Fibroblast of peridontal ligament (primary cell): ENCODE measurements around the gene FOXJ2.
"Not testable (repeated sequence)": the region's sequence is repeated elsewhere in the genome, so short reads cannot be mapped to it uniquely, and the experiment has no call there.

ENCODE experiments used
- DNase-seq: peaks from one replicate; pipeline ENCODE4 v3.0.0-alpha.2; 2010; ENCODE audit errors: extremely low read depth

FOXJ2 gene

GRCh38 chr12:8032242-8033152 lies at the start of gene FOXJ2:
TSS of gene FOXJ2 (plus strand) at chr12:8032716. CDS start at chr12:8039833, 7,117 bp downstream.
- peak; percentile 49 for DNase-seq

DNA sequence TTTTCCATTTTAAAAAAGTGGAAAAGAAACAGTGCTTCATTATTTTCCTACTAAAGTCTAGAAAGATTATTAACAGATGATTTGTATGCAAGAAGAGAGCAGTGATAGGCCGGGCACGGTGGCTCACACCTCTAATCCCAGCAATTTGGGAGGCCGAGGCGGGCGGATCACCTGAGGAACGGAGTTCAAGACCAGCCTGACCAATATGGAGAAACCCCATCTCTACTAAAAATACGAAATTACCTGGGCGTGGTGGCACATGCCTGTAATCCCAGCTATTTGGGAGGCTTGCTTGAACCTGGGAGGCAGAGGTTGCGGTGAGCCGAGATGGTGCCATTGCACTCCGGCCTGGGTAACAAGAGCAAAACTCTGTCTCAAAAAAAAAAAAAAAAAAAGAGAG lies 49.5 kb upstream of the FOXJ2 start:
- DNase-seq: not testable (repeated sequence)

GRCh38 chr12:7983460-7983859 lies 49.1 kb upstream of the FOXJ2 start:
- DNase-seq: not testable (repeated sequence)

DNA sequence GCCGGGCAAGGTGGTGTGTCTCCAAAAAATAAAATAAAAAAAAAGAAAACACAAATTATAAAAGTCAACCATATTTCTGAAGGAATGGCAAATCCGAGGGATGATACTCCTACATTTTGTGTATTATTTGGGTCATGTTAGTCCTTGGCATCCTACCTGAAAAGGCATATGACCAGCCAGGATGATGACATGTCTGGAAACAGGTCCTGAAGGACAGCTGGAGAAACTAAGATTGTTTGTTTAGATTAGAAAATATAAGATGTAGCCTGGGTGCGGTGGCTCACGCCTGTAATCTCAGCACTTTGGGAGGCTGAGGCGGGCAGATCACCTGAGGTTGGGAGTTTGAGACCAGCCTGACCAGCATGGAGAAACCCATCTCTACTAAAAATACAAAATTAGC lies 47.6 kb upstream of the FOXJ2 start:
- DNase-seq: no peak

DNA sequence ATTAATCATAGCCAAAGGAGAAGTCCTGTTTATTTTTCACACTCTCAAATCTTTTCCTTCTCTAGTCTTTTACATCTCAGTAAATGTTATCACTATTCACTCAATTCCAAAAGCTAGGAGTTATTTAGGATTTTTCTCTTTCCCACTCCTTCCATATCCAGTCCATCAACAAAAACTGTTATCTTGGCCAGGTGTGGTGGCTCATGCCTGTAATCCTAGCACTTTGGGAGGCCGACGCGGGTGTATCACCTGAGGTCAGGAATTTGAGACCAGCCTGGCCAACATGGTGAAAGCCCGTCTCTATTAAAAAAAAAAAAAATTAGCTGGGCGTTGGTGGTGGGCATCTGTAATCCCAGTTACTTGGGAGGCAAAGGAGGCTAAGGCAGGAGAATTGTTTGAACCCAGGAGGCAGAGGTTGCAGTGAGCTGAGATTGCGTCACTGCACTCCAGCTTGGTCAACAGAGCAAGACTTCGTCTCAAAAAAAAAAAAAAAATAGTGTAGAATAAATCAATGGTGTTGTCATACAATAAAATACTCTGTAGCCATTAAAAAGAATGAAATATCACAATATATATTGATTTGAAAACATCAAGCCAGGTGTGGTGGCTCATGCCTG lies 46.6 kb upstream of the FOXJ2 start:
- no peak for DNase-seq

DNA sequence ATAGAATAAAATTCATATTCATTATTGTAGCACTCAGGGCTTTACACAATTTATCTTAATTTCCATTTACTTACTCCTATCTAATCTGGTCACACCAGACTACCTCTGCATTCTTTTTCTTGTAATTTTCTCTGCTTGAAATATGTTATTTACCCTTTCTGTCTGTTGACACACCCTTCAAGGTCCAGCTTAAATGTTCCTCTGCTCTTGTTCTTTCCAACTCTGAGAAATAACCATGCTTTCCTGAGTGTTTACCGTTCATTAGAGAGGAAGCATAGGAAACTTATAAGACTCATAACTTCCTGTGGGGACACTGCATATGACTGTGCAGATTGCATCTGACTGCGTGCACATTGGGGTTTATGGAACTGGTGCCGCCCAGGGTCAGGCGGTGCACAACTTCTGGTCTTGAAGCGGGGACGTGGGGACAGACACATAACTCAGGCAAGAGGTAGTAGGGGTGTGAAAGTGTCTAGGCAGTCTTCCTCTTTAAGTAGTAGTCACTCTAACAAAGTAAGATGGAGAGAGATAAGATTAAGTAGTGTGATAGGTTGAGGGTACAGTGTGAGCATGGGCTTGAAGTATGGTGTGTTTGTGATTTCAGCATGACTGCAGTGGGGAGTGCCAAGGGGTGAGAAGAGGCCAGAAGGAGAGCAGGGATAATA lies 42.6 kb upstream of the FOXJ2 start:
- DNase-seq: no peak

DNA sequence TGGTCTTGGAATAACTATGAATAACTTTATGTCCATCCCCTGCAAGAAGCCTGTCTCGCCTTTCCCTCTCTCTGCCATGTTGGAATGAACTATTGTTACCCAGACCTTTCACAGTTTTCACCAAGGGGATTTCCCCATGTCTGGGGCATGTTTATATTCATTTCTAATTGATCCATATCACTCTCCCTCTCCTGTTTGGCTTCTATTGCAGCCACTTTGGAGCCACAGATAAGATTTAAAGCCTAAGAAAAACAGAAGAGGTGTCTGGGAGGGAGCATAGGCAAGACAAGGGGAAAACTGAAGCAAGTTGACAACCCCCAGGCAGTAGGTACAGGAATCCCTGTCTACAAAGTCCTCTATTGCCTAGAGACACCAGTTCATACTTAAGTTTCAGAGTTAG lies 41.0 kb upstream of the FOXJ2 start:
- DNase-seq: no peak

GRCh38 chr12:7994731-7995205 lies 37.7 kb upstream of the FOXJ2 start:
- DNase-seq: peak; percentile 99

DNA sequence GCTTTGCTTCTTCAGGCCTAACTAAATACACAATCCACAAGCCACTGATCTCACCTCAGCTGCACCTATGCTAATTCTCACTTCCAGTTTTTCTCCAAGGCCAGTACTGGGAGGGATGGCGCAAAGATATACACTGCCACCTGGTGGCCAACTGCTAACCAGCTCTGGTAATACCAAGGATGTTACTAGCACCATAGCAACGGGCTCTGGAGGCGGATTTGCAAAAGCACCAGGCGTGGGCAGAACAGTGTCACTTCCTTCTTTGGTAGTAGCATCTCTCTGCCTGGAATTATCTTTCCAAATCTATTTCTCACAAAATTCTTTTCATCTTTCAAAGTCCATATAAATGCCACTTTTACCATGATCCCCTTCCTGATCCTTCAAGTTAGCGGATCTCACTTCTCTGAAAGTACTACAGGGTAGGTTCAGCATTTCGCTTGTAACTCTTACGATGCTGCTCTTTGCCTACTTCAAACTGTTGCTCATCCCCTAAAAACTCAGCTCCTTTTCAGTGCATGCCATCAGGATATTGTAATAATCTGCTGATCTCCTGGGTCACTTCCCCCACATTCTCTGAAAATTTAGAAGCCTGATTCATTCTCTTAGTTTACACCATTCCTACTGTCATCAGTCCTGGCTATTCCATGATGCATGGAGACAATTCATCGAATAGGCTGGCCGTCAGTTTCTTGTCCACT lies 37.1 kb upstream of the FOXJ2 start:
- peak; percentile 88 for DNase-seq

DNA sequence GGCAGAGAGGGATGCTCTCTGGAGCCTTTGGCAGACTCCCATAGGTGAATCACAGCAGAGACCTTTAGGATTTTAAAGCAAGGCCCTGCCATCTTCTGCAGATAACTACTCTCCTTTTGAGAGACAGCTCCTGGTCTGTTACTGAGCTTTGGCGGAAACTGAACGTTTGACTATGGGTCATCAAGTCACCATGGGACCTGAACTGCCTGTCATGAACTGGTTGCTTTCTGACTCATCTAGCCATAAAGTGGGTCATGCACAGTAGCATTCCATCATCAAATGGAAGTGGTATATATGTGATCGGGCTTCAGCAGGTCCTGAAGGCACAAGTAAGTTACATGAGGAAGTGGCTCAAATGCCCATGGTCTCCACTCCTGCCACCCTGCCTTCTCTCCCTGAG lies 31.7 kb upstream of the FOXJ2 start:
- not testable (repeated sequence) for DNase-seq

DNA sequence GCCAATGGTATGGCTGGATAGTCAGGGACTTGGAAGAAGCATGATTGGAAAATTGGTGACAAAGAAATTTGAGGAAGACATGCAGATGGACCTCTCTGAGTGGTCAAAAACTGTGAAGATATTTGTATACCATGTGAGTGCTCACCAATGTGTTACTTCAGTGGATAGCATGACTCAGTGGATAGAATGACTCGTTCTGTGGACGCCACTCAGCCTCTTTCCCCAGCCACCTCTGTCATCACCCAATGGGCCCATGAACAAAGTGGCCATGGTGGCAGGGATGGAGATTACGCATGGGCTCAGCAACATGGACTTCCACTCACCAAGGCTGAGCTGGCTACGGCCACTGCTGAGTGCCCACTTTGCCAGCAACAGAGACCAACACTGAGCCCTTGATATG lies 31.0 kb upstream of the FOXJ2 start:
- DNase-seq: not testable (repeated sequence)

GRCh38 chr12:8004897-8005296 lies 27.6 kb upstream of the FOXJ2 start:
- not testable (repeated sequence) for DNase-seq

GRCh38 chr12:8011331-8011730 lies 21.2 kb upstream of the FOXJ2 start:
- DNase-seq: no peak

DNA sequence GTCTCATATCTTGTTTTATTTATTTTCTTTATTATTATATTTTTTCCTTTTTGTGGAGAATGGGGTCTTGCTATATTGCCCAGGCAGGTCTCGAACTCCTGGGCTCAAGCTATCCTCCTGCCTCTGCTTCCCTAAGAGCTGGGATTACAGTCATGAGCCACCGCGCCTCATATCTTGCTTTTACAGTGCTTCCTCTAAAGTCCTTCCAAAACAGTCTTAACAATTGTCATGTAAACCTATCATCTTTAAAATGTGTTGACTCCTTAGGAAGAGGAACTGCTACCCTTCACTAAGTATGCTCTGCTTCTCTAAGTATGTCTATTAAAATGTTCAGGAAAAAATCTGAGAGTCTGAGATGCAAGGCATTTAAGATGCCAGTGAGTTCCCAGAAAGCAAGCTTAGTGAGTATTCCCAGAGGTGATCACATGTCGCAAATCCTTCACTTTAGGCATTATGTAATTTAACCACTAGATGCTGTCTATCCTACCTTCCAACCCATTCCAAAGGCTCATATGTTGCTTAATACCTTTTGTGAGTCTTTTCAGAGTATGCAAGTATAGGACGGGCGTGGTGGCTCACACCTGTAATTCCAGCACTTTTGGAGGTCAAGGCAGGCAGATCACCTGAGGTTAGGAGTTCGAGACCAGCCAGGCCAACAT lies 19.7 kb upstream of the FOXJ2 start:
- no peak for DNase-seq

DNA sequence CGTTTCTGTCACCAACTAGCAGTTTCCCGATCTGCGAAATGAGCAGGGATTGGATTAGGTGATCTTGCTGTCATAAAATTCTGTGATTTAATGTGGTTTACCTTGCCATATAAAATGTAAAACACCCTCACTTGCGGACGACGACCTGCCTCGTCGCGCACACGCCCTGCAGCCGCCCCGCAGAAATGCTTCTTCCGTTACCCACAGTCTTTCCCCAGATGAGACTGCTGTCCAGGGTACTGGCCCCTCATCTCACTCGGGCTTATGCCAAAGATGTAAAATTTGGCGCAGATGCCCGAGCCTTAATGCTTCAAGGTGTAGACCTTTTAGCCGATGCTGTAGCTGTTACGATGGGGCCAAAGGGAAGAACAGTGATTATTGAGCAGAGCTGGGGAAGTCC lies 17.7 kb upstream of the FOXJ2 start:
- no peak for DNase-seq

DNA sequence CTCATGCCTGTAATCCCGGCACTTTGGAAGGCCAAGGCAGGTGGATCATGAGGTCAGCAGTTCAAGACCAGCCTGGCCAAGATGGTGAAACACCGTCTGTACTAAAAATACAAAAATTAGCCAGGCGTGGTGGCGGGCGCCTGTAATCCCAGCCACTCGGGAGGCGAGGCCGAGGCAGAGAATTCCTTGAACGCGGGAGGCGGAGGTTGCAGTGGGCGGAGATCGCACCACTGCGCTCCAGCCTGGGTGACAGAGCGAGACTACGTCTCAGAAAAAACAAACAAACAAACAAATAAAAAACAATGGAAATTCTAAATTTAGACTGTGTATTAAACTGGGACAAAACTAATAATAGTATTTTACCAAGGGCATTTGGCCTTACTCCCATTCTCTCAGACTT lies 14.3 kb upstream of the FOXJ2 start:
- not testable (repeated sequence) for DNase-seq

DNA sequence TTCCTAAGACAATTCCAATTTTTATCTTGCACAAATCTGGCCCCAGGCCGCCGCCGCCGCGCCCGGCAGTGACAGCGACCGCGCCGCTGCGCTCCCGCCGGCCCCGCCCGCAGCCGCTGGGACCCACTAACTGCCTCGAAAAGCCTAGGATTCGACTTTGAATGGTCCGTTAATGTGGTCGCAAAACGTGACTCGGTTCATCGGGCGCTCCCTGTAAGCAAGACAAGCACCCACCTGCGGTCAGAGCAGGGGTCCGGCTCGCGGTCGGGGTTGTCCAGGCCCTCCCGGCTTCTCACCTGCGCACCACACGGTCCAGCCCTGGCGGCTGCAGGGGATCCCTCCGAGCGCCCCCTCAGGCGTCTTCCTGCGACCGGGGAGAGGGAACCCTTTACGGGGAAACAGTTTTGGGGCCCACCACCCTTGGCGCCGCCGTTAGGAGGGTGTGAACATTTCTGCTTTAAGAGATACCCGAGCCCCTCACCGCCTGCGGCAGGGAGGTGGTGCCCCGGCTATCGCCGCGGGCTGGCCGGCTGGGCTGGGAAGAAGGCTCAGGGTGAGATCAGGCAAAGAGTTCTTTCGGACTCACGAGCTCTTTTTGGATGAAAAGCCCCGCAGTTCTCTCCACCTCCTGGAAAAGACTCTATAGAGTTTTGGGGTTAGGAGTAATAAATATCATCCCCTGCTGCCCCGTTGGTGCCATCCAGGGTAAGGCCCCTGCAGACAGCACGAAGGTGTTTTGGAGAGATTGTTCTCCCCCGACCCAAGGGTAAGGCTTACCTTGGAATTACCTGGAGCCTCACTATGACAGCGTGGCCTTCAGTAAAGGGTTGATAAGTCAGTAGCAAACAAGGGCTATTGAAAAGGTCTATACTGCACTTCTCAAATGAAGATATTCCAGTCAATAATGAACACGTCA lies 13.6 kb upstream of the FOXJ2 start:
- no peak for DNase-seq

GRCh38 chr12:8026291-8026900 lies 6.1 kb upstream of the FOXJ2 start:
- peak; percentile 100 for DNase-seq

GRCh38 chr12:8027856-8028255 lies 4.7 kb upstream of the FOXJ2 start:
- DNase-seq: no peak

DNA sequence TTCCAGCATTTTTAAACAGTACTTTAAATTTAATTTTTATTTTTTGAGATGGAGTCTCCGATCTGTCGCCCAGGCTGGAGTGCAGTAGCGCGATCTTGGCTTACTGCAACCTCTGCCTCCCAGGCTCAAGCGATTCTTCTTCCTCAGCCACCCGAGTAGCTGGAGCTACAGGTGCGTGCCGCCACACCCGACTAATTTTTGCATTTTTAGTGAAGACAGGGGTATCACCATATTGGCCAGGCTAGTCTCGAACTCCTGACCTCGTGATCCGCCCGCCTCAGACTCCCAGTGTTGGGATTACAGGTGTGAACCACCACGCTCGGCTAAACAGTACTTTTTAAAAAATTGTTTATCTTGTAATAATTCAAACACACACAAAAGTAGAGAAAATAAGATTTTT lies 4.2 kb upstream of the FOXJ2 start:
- no peak for DNase-seq
